Mucosa of rectum (tissue), 2 donors: ENCODE measurements around the gene MYCL.
"Not testable (repeated sequence)": the region's sequence is repeated elsewhere in the genome, so short reads cannot be mapped to it uniquely, and the experiment has no call there.

ENCODE experiments used
- H3K27ac ChIP-seq, 2 donors: one replicate each; pipeline ENCODE4 v1.7.0; 2013; ENCODE audit warnings: inconsistent platforms in 2 of 2, low read depth in 2 of 2, low read length in 2 of 2
- H3K27me3 ChIP-seq, 2 donors: one replicate each; pipeline ENCODE4 v1.7.0; 2013; ENCODE audit warnings: low read length in 2 of 2; ENCODE audit not compliant: control insufficient read depth in 2 of 2, insufficient read depth in 2 of 2
- H3K36me3 ChIP-seq, 2 donors: one replicate each; pipeline ENCODE4 v1.7.0; 2013; ENCODE audit warnings: low read length in 2 of 2; ENCODE audit not compliant: control insufficient read depth in 2 of 2, insufficient read depth in 2 of 2
- H3K4me1 ChIP-seq, 2 donors: one replicate each; pipeline ENCODE4 v1.7.0; 2013; ENCODE audit warnings: low read length in 2 of 2, mild to moderate bottlenecking in 1 of 2; ENCODE audit not compliant: control insufficient read depth in 2 of 2, insufficient read depth in 2 of 2
- H3K4me3 ChIP-seq, 2 donors: one replicate each; pipeline ENCODE4 v1.7.0; 2013; ENCODE audit warnings: low read length in 2 of 2
- H3K9ac ChIP-seq, 2 donors: one replicate each; pipeline ENCODE4 v1.7.0; 2013; ENCODE audit warnings: low read length in 2 of 2, low read depth in 1 of 2, mild to moderate bottlenecking in 1 of 2
- H3K9me3 ChIP-seq, 2 donors: one replicate each; pipeline ENCODE4 v1.7.0; 2013; ENCODE audit warnings: low read length in 2 of 2; ENCODE audit not compliant: control insufficient read depth in 2 of 2
- donor health status: healthy.
- donor health status: Normal muscosa, but diverticular disease.

MYCL gene

DNA sequence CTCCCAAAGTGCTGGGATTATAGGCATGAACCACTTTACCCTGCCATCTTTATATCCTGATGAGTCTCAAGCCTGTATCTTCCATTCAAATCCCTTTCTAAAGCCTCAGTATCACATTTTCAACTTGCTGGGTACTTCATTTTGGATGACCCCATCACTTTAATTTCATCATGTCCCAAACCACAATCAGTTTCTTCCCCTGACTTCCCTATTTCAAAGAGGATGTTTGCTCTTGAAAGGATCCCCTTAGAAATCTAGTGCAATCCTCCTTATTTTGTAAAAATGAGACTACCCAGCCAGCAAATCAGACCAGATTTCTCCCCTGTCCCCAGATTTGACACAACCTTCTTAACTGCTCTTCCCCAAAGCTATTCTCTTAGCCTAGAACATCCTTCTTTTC is 11.4 kb downstream of the MYCL start:
- no peak overlapping the region for H3K9ac ChIP-seq
- H3K27ac ChIP-seq: no peak overlapping the region

DNA sequence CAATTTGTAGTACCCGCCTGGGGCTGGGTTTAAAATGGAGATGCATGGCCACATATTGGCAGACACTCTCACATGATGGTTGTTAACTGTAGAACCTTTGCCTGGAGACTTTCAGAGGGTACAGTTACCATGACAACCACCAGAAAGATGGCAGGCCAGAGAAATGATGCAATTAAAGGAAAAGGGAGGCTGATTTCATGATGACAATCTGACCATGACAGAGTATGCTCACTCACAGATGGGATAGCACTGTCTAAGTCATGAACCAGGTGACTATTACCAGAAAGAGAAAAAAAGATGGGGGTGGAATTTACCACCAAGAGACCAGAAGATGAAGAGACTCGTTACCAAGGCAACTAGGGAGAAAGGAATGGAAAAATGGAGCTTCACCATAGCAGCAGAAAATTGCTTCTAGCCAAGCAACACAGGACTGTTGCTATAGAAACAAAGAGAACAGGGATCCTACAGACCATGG is 14.9 kb downstream of the MYCL start:
- Histone ChIP-seq H3K27ac (no peak overlapping the region), H3K9ac (no peak overlapping the region), H3K4me3 (no peak overlapping the region), H3K36me3 (no peaks in the 10 kb centered on the region), H3K27me3 (no peaks in the 10 kb centered on the region), H3K4me1 (peaks cover 9 to 12% of the 10 kb centered on the region in 2 donors), H3K9me3 (no peaks in the 10 kb centered on the region)

More for the DNA sequence above, 11.4 kb downstream of the MYCL start:
- Histone ChIP-seq H3K36me3 (no peaks in the 10 kb centered on the region), H3K27me3 (no peaks in the 10 kb centered on the region), H3K4me1 (peaks cover 0 to 3% of the 10 kb centered on the region in 2 donors), H3K4me3 (no peak overlapping the region), H3K9me3 (no peaks in the 10 kb centered on the region)

- no peaks in the 10 kb centered on the region for H3K36me3 ChIP-seq
- no peak overlapping the region for H3K9ac ChIP-seq
- peaks cover 10 to 14% of the 10 kb centered on the region in 2 donors for H3K4me1 ChIP-seq
- no peaks in the 10 kb centered on the region for H3K9me3 ChIP-seq
- H3K27me3 ChIP-seq: no peaks in the 10 kb centered on the region
- no peak overlapping the region for H3K4me3 ChIP-seq
- no peak overlapping the region for H3K27ac ChIP-seq
Measured at GRCh38 chr1:39885516-39885915, 16.2 kb downstream of the MYCL start.

DNA sequence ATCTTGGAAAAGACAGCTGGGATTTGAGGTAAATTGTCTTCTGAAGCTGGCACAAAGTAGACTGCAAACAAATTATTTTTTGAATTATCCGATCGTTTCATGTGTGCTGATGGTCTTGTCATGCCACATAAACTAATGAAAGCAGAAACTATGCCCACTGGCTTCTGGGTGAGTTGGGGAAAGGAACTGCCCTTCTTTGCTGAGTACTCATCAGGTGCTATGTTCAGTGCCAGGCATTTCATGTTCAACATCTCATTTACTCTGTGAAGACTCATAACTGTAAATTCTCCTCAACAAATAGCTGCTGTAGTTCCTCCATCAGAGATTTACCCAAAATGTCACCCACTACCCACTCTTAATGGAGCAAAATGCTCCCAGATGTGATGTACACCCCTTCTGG is 19.6 kb downstream of the MYCL start:
- H3K9ac ChIP-seq: peak overlapping the region; percentile 68

GRCh38 chr1:39877980-39878956 is 23.4 kb downstream of the MYCL start:
- Histone ChIP-seq H3K27me3 (no peaks in the 10 kb centered on the region), H3K27ac (no peak overlapping the region), H3K9me3 (no peaks in the 10 kb centered on the region), H3K9ac (no peak overlapping the region), H3K36me3 (peaks cover 0 to 4% of the 10 kb centered on the region in 2 donors), H3K4me1 (peaks cover 10 to 14% of the 10 kb centered on the region in 2 donors), H3K4me3 (no peak overlapping the region)

More for the DNA sequence above, 19.6 kb downstream of the MYCL start:
- no peaks in the 10 kb centered on the region for H3K9me3 ChIP-seq
- H3K4me1 ChIP-seq: peaks cover 10 to 14% of the 10 kb centered on the region in 2 donors
- H3K36me3 ChIP-seq: peaks cover 0 to 2% of the 10 kb centered on the region in 2 donors
- no peak overlapping the region for H3K27ac ChIP-seq
- H3K27me3 ChIP-seq: no peaks in the 10 kb centered on the region
- peak overlapping the region; percentile 73 to 94 for H3K4me3 ChIP-seq

DNA sequence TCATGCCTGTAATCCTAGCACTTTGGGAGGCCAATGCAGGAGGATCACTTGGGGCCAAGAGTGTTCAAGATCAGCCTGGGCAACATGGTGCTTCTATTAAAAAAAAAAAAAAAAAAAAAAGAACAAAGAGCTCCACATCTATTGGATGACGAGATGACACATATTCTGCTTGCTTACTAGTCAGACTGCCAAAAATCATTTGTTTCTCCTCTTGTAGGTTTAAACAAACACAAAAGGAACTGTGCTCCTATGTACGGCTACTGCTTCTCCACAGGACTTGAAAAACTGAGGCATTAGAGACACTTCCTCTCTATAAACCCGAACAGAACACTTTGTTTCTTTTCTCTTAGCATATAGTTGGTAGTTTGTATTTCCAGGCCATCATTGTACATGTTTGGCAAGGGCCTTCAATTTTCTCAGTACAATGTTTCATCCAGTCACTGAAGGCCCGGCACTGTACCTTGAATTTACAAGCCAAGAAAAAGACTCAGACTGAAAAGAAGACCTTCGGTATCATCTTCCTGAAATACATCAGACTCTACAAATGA is 24.4 kb downstream of the MYCL start:
- Histone ChIP-seq H3K36me3 (peaks cover 0 to 4% of the 10 kb centered on the region in 2 donors), H3K27me3 (no peaks in the 10 kb centered on the region), H3K4me1 (peaks cover 6 to 7% of the 10 kb centered on the region in 2 donors), H3K9me3 (no peaks in the 10 kb centered on the region), H3K27ac (peak overlapping the region in 1 of 2 donors; percentile 9), H3K9ac (no peak overlapping the region), H3K4me3 (no peak overlapping the region)

GRCh38 chr1:39876144-39876543 is 25.6 kb downstream of the MYCL start:
- Histone ChIP-seq H3K9ac (peak overlapping the region in 1 of 2 donors; percentile 26), H3K9me3 (no peaks in the 10 kb centered on the region), H3K27me3 (no peaks in the 10 kb centered on the region), H3K27ac (peak overlapping the region in 1 of 2 donors; percentile 16), H3K4me3 (no peak overlapping the region), H3K4me1 (no peaks in the 10 kb centered on the region), H3K36me3 (peaks cover 0 to 4% of the 10 kb centered on the region in 2 donors)

- H3K4me3 ChIP-seq: no peak overlapping the region
- H3K9ac ChIP-seq: no peak overlapping the region
- H3K4me1 ChIP-seq: no peaks in the 10 kb centered on the region
Measured at GRCh38 chr1:39872698-39873097, 29.0 kb downstream of the MYCL start.

GRCh38 chr1:39871796-39872195 is 29.9 kb downstream of the MYCL start:
- Histone ChIP-seq H3K9me3 (no peaks in the 10 kb centered on the region), H3K27me3 (no peaks in the 10 kb centered on the region), H3K4me3 (no peak overlapping the region), H3K4me1 (no peaks in the 10 kb centered on the region), H3K36me3 (peaks cover 0 to 2% of the 10 kb centered on the region in 2 donors), H3K9ac (no peak overlapping the region), H3K27ac (no peak overlapping the region)

More at GRCh38 chr1:39872698-39873097, 29.0 kb downstream of the MYCL start:
- H3K27ac ChIP-seq: no peak overlapping the region
- peaks cover 0 to 2% of the 10 kb centered on the region in 2 donors for H3K36me3 ChIP-seq
- H3K27me3 ChIP-seq: no peaks in the 10 kb centered on the region
- H3K9me3 ChIP-seq: no peaks in the 10 kb centered on the region

DNA sequence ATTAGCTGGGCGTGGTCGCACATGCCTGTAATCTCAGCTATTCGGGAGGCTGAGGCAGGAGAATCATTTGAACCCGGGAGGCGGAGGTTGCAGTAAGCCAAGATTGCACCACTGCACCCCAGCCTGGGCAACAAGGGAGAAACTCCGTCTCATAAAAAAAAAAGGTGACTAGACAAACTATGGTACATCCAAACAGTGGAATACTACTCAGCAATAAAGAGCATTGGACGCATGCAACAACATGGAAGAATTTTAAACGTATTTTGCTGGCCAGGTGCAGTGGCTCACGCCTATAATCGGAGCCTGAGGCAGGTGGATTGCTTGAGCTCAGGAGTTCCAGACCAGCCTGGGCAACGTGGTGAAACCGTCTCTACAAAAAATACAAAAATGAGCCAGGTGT is 30.7 kb downstream of the MYCL start:
- not testable (repeated sequence) for H3K27ac ChIP-seq, H3K27me3 ChIP-seq, H3K4me3 ChIP-seq, H3K36me3 ChIP-seq, H3K4me1 ChIP-seq, H3K9ac ChIP-seq, H3K9me3 ChIP-seq
